ENCODE results near the gene PCCA.
A peak's percentile ranks its signal among the peaks of the same experiment; 100 is the strongest.
"Not testable (repeated sequence)": the region's sequence is repeated elsewhere in the genome, so short reads cannot be mapped to it uniquely, and the experiment has no call there.

The PCCA gene

GRCh38 chr13:100197591-100198365 is 108.9 kb downstream of the PCCA start:
- no peak for DNase-seq

- DNase-seq: no peak
Observed at GRCh38 chr13:100203696-100204367, 114.9 kb downstream of the PCCA start.

GRCh38 chr13:100208002-100208401 is 119.1 kb downstream of the PCCA start:
- DNase-seq: no peak

GRCh38 chr13:100208626-100209025 is 119.7 kb downstream of the PCCA start:
- DNase-seq: no peak

DNA sequence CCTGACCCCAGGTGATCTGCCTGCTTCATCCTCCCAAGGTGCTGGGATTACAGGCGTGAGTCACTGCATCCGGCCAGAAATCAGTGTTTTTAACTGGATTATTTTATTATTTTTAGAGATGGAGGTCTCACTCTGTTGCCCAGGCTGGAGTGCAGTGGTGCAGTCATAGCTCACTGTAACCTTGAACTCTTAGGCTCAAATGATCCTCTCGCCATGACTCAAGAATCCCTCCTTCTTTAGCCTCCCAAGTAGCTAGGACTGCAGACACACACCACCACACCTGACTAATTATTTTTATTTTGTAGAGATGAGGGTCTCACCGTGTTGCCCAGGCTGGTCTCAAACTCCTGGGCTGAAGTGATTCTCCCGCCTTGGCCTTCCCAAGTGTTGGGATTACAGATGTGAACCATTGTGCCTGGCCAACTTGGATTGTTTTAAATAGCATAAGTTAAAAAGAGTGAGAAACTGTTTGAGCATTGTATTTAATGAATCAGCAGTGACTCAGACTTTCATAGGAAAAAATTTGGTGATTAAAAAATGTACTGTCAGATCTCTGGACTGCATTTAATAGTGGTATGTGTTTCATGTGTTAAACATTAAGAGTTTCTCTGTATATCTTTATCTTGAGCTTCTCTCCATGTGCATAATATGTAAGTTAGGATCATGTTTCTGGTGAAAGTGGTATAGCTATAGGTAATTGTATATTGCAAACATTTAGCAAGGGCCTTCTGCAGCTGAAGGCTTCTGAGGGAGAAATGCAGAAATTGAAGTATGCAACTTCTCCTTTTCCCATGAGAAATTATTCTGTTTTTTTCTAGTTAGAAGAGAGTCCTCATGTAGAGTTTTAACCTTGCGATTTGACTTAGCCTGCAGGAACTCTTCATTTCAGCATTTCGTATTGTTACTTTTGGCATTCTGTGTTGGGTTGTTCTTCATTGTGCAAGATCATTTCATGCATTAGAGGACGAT is 121.2 kb downstream of the PCCA start:
- DNase-seq: no peak

DNA sequence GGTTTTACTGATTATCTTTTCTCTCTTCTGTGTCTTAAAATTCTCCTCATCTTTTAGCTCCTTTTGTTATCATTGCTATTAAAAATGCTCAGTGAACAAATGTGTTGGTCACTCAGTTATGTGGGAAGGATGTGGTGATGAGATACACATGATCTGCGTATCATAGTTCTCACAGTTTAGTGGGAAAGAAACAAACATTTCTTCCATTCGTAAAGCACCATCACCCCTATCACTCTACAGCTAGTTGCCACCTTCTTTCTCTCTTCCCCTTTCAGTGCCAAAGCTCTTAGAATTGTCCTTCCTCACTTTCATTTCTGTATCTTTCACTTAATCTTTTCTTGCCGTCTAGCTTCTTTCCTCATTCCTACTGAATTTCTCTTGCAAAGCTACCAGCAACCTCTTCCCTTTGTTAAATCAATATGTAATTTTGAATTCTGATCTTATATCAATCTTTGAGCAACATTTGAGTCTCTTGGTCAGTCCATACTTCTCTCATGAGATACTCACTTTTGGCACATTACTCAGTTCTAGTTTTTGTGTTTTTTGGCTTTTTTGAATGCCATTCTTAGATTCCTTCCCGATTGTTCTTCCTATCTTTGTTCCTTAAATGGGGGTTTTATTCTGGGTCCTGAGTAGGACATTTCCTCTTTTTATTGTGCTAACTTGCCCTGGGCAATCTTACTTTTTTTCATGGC is 122.3 kb downstream of the PCCA start:
- DNase-seq: no peak

GRCh38 chr13:100212904-100213553 is 124.1 kb downstream of the PCCA start:
- no peak for DNase-seq

DNA sequence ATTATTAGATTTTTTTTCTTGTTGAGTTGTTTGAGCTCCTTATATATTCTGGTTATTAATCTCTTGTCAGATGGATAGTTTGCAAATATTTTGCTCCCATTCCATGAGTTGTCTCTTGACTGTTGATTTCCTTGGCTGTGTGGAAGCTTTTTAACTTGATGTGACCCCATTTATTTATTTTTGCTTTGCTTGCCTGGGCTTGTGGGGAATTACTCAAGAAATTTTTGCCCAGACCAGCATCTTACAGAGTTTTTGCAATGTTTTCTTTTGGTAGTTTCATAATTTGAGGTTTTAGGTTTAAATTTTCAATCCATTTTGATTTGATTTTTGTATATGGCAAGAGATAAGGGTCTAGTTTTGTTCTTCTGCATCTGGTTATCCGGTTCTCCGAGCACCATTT is 124.7 kb downstream of the PCCA start:
- no peak for DNase-seq

GRCh38 chr13:100214886-100215285 is 126.0 kb downstream of the PCCA start:
- no peak for DNase-seq

GRCh38 chr13:100221166-100221565 is 132.3 kb downstream of the PCCA start:
- no peak for DNase-seq

DNA sequence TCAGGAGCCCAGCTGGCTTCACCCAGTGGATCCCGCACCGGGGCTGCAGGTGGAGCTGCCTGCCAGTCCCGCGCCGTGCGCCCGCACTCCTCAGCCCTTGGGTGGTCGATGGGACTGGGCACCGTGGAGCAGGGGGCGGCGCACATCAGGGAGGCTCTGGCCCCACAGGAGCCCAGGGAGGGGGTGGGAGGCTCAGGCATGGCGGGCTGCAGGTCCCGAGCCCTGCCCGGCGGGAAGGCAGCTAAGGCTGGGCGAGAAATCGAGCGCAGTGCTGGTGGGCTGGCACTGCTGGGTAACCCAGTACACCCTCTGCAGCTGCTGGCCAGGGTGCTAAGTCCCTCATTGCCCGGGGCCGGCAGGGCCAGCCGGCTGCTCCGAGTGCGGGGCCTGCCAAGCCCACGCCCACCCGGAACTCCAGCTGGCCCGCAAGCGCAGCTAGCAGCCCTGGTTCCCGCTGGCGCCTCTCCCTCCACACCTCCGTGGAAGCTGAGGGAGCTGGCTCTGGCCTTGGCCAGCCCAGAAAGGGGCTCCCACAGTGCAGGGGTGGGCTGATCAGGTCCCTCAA is 135.2 kb downstream of the PCCA start:
- not testable (repeated sequence) for DNase-seq

DNA sequence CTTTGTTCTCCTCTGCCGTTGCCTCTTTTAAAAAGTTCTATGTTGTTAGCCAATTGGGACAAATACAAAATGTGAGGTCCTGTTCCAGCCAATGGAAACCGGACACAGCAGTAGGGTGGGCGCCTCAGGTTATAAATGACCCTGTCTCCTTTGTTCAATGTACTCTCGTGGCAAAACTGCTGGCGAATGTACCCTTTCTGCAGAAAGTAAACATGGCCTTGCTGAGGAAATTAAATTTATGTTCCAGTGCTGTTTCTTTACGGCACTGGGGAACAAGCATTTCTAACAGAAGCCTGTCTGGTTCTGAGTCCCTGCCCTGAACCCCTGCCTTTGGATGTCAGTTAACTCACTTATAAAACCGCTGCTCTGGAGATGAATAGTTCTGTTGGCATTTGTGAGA is 140.7 kb downstream of the PCCA start:
- no peak for DNase-seq

DNA sequence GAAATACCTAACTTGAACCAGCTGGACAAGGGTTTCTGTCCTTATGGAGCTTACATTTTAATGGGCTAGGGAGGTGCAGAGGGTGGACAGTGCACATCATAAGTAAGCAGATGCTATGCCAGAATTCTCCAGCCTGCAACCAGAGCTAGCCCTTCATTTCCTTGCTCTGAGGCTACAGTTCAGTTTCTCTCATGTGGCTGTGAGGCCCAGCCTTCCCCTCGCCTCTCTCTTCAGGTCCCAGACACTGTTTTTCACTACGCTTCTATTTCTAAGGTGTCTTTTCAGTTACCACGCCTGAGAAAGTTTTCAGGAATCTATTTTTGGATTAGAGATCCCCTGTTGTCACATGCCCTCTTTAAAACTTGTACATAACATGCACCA is 141.9 kb downstream of the PCCA start:
- DNase-seq: no peak

DNA sequence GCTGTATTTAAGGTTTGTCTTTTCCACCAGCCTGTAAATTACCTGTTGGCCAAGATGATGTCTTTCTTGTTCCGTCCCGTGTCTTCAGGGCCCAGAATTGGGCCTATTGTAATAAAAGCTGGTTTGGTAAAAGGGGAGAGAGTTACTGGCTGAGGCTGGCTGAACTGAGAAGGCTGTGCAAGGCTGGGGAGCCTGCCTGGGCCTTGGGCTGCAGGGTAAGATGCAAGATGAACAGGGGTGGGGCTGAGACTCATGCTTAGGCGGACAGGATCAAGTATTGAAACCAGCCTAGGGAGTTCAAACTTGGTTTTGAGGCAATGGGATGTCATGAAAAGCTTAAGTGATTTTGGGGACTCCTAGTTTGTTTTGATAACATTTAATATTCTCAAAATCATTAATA is 142.3 kb downstream of the PCCA start:
- DNase-seq: no peak

DNA sequence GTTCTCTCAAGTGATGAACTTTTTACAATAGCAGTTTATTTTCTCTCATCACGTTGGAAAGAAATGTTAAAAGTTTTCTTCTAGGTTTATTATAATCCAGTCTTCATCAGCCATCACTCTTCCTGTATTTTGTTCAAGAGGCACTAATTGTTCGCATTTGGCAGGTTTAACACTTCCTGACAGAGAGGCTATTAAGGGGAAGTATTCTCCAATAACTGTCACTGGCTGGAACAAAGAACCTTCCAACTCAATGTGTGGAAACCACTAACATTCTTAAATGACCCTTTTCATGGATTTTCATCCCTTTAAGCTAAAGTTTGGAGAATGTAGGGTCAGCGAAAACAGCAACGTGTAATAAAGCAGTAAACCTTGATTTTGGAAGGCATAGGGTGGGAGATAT is 145.1 kb downstream of the PCCA start:
- no peak for DNase-seq

DNA sequence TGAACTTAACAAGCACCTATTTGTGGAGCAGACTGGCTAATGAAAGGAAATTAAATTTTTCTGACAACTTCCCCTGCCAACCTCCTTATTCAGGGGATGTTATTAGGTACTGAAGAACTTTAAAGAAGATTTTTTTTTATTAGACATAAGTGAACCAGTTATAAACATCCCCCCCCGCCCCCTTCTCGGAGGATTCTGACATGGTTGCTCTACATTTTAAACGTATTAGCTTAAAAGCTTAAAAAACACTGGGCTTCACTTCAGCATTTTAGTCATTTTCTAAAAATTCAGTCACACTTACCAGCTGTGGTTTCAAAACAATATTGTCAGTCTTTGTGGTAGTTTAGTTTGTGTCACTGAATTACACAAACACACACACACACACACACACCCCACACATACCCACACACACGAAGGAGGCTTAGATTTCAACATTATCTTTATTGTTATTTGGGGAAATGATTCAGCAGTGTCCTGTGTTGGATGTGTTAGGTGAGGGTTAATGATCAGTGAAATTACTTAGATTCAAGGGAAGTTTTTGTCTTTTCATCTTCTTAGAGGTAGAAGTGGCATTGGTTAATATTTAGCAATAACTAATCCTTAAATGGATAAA is 145.7 kb downstream of the PCCA start:
- DNase-seq: no peak

- peak in 1 of 2 donors; percentile 3 for DNase-seq
Observed at GRCh38 chr13:100235311-100235901, 146.5 kb downstream of the PCCA start.

- DNase-seq: no peak
Observed at GRCh38 chr13:100240109-100240779, 151.4 kb downstream of the PCCA start.

GRCh38 chr13:100244431-100244830 is 155.5 kb downstream of the PCCA start:
- no peak for DNase-seq

- no peak for DNase-seq
Observed at GRCh38 chr13:100245104-100245503, 156.2 kb downstream of the PCCA start.

Data from stimulated activated CD4-positive, alpha-beta T cell treated with anti-CD3 and anti-CD28 coated beads, Interleukin-2, amount 100 ng/mL, for 48 hours (primary cell).